GM18517 (cell line): ENCODE measurements around the gene SOX11.
"Not testable (repeated sequence)": the region's sequence is repeated elsewhere in the genome, so short reads cannot be mapped to it uniquely, and the experiment has no call there.

Experiments
- ATAC-seq: cut with Tn5 transposase; IDR thresholded peaks from one replicate; pipeline ENCODE4 v1.9.1; 2021; ENCODE audit warnings: mild to moderate bottlenecking, moderate library complexity; ENCODE audit not compliant: unreplicated experiment

Gene SOX11

DNA sequence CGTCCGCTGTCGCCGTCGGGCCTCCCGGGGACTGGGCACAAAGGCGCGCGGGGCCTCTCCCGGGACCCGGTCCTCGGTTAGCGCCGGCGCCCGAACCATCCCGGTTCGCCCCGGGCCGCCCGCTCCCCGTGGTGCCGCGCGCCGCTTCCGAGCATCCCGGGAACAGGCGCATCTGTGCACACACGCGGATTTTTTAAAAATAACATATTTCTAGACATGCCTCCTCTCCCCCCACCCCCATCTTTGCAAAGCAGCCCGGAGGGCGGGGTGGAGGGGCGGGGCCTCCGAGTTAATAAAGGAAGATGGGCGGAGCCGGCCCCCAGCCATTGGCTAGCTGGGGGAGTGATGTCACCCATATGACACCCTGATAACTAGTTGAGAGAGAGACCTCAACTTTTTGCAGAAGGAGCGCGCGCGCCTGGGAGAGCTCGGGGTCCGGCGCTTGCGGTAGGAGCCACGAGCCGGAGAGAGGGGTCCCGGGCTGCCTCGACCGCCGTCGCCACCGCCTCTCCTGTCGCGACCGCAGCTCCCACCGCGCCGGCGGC is at the start of gene SOX11:
Gene SOX11 (plus strand): TSS at position 400 of the 545 bp plus-strand sequence. CDS start 338 bp downstream, outside the sequence.
- no peak for ATAC-seq

DNA sequence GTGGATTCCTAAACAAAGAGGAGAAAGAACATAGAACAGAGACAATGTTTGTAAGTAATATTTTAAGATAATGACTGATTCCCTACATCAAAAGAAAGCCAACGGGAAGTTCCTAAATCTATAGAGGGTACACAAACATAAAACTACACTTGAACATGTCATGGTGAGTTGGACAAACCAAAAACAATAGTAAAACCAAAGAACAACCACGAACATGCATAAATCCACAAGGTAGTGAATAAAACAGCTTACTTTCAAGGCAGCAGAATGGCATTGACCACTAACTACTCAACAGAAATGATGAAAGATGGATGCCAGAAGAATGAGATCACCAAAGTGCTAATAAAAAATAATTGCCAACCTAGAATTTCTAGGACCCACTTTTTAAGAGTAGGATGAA is 39.5 kb upstream of the SOX11 start:
- not testable (repeated sequence) for ATAC-seq

DNA sequence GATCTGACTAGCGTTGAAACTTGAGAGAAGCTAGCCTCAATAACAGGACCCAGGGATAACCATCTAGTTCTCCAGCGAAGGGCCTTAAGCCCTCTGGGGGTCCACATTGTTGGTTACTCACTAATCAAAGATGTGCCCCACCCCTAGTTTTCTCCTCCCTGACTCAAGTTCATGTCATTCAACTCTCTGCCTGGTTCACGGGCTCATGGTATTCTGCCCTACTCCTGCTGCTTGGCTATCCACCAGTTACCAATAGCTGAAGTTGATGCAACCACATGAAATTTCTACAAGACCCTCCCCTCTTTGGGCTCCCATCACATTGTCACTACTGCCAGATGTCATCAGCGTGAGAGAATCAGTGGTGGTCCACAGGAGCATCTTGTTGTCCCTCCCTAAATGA is 38.4 kb upstream of the SOX11 start:
- not testable (repeated sequence) for ATAC-seq

DNA sequence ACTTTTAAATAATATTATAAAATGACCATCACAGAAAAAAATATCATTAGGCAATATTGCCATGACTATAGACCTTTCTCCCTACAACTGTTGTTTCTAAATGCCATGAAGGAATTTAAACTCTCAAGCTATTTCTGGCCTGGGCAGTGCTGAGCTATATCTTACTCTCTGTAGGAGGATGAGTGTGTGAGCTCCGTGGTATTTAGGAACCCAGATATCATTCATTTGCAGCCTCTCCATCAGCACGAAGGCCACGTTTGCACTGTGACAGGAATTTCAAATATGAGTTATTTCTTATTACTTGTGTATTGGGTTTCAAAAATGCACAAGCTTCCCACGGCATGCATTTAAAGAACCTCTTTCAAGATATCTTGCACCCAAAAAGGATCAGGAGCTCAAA is 35.0 kb upstream of the SOX11 start:
- no peak for ATAC-seq

DNA sequence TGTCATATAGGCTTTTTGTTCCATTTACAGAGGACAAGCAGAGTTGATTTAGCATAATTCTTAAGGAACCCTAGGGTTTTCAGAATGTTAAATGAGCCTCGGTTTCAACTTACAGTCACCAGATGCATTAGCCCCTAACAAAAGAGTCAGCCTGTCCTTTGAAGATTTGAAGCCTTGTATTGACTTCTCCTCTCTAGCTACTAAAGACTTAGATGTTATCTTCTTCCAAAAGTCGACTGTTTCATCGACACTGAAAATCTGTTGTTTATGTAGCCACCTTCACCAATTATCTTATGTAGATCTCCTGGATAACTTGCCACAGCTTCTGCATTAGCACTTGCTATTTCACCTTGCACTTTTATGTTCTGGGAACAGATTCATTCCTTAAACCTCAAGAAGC is 31.6 kb upstream of the SOX11 start:
- ATAC-seq = no peak

DNA sequence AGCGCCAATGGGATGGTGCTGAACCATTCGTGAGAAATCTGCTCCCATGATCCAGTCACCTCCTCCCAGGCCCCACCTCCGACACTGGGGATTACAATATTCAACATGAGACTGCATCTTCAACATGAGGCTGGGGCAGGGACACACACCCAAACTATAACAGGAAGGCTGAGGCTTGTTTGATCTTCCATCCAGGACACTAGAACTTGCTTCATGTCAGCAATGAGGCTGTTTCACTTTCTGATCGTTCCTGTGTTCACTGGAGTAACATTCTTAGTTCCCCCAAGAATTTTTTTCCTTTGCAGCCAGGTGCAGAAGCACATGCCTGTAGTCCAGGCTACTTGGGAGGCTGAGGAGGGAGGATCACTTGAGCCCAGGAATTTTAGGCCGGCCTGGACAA is 30.8 kb upstream of the SOX11 start:
- ATAC-seq = no peak

DNA sequence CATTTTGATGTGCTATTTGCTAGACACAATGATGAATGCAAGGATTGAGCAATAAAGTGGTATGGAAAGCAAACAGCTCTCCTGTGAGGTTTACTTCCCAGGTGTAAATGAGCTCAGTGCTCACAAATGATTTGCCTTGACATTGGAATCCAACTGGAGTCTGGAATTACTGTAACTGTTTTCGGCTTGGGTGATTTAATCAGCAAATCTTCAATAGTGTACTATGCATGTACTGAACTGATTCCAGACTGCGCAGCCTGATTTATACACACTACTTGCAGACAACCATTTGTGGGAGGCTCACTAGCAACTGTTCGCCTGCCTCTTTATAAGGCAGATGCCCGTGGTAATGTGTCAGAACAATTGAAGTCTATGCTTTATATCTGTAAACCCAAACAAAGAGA is 27.9 kb upstream of the SOX11 start:
- ATAC-seq = no peak

DNA sequence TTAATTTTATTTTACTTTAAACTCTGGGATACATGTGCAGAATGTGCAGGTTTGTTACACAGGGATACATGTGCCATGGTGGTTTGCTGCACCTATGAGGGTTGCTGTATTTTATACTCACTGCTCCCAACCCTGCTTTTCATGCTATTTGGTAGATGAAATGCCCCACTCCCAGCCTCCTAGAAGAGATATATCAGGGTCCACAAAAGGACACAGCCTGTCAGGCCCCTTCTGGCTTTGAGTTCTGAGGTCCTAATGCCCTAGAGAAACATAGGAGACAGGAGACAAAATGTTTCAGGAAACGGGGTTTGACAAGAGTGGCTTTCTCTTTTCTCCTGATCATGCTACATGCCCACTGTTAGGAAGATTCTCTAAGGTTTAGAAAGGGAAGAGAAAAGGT is 27.1 kb upstream of the SOX11 start:
- ATAC-seq = no peak

DNA sequence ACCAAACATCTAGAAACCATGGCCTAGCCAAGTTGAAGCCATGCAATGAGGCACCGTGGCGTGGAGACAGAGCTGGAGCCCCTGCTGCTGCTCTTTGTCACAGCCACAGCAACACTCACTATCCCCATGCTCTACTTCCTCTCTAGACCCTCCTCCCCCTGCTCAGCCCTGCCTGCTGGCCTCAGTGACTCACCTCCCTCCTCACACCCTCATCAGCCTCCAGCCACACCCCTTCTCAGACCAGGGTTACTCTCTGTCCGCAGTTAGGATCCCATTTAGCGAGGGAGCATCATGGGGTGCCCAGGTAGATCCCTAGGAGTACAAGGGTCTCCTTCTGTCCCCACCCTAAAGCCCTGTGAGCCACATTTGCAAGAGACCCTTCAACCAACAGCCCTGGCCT is 25.4 kb upstream of the SOX11 start:
- ATAC-seq = no peak

DNA sequence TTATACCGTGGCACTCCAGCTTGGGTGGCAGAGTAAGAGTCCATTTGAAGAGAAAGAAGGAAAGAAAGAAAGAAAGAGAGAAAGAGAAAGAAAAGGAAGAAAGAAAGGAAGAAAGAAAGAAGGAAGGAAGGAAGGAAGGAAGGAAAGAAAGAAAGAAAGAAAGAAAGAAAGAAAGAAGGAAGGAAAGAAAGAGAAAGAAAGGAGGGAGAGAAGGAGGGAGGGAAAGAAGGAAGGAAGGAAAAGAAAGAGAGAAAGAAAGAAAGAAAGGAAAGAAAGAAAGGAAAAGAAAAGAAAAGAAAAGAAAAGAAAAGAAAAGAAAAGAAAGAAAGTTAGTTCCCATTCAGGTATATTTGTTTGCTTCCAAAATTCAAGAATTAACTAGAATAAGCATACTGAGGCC is 24.5 kb upstream of the SOX11 start:
- ATAC-seq = not testable (repeated sequence)

DNA sequence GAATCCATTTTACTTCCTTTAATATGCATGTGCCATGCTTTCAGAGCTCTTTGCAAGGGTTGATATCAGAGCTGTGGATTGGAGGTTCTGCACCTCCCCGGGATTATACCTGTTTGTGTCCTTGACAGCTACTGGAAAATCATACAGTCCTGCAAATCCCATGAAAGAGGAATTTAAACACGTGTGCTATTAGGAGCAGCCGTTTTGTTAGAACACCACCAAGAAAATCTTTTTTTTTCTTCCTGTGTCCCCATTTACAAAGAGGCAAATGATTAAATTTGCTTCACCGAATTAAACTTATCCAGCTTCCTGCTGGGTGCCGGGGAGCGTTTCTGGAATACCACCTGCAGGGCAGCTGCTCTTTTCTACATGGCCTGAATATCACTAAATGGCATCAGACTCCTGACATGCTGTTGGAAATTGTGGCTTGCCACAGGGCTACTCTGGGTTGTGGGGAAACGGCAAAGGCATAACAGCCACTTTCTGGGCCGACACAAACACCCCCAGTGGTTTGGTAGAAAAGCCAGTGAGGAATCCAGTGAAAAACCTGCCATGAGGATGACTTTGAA is 23.4 kb upstream of the SOX11 start:
- no peak for ATAC-seq

DNA sequence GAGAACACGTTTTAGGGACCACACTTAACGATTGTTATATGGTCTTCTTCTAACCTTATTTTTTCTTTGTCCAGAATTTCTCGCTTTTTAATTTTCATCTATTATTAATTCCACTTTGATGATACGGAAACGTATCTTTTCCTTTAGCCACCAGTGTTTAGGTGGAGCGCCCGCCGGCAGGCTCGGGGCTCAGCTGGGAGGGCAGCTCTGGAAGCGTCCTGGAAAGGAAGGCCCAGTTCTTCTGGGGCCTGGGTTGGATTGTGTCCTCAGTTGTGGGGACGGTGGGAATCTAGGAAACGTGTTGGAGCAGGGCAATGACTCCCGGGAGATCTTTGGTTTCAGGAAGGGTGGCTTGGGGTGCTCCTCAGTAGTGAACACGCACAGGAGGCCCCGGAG is 19.4 kb upstream of the SOX11 start:
- no peak for ATAC-seq

DNA sequence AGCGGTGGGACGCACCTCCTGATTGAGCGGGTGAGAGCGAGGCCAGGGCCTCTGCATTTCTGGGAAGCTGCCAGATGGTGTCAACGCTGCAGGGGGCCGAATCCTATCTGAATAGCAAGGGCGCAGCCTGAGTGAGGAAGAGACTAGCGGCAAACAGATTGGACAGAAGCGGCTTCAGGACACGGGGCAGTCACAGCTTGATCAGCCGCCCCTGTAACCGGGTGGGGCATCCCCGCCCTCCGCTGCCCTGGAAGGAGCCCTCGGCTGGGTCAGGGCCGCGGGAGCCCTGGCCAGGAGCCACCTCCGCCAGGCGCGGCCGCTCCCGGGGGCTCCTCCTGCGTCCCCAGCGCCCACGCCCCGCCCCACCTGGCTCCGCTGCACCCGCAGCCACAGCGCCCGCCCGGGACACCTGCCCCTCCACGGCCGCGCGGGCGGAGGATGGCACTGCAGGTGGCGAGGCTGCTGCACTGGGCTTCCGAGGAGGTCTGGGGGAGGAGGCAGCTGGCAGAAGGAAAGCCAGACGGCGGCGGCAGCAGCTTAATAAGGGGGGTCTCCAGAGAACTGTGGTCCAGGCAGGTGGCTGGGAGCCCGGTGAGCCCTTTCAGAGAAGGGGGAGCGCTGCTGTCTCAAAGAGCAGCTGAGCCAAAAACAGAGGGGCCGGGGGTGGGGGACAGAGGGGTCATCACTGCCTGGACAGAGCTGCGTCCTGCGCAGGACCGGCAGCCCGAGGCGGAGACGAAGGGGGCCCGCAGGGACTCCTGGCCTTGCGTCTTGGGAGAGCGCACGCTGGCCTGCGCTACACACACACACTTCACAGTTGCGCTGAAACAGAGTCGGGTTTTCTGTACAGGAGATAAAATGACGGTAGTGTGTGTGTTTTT is 18.8 kb upstream of the SOX11 start:
- ATAC-seq = no peak

DNA sequence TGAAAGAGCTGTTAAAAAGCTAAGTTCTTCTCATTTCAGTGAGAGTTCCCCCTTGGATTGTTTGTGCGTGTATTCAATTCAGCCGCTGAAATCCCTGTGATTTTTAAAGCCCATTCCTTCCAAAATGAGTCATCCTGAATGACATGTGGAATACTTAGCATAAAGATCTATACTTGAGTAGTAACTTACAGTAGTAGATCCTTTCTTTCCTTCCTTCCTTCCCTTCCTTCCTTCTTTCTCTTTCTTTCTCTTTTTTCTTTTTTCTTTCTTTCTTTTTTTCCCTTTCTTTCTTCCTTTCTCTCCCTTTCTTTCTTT is 18.2 kb upstream of the SOX11 start:
- ATAC-seq = no peak

DNA sequence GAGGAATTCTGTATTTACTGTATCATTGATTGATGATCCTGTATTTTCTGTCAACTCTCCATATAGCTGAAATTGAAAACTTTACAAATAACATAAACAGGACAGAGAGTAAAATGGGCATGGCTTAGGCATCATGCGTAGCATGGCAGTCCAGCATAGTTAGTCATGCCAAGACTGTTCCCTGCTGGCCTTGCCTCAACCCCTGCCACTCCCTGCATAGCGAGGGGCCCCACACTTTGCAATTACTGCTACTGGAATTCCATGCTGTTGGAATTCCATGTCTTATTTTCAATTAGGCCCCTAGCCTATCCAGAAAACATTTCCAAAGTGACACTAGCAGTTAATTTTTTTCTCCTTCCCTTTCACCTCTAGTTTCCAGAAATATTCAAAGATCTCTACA is 15.1 kb upstream of the SOX11 start:
- no peak for ATAC-seq

DNA sequence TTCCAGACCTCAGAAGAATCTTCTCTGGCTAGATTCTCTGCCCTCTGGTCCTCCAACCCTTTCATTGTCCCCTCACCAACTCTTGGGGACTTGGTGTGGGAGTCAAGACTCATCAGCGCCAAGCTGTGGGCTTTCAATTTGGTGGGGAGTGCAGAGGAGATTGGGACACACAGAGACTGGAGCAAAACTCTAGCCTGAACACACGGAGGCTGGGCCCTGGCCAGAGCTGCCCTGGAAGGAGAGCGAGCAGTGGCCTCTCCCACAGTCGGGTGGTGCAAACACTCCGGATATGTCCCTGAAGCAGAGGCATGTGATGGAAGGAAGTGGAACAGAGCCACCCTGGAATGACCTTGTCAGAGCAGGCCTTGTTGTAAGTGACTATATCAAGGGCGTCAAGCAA is 8.7 kb upstream of the SOX11 start:
- ATAC-seq = no peak

DNA sequence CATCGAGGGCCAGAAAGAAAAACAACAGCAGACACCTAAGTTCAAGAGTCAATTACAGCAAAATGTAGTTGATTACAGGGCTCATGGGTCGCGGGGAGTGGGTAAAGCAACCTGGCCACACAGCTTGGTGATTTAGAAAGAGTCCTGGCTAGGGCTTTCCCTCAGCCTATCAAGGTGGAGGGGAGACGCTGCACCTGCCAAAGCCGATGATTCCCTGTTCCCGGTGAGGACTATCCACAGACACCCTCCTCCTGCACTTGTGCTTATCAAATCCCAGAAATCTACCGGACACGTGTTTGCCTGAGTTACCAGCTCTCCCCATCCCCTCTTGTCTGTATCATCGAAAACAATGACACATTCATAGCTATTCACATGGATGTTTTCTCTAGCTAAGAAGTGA is 7.0 kb upstream of the SOX11 start:
- ATAC-seq = no peak

DNA sequence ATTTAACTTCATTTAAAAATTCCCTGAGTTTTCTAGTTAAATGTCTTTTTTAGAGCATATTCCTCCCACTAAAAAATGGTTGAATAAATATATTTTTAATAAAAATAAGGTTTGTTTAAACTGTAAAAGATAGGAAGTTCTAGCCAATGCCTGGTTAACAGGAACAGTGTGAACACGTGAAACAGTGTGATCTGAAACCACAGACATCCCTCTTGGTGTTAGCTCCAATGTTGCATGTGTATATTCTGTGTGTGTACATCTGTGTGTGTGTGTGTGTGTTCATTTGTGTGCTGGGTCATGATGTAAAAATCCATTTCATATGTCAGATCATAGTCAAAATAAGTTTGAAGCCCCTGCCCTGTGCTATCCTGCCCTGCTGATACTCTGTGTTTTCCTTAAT is 6.1 kb upstream of the SOX11 start:
- ATAC-seq = no peak

DNA sequence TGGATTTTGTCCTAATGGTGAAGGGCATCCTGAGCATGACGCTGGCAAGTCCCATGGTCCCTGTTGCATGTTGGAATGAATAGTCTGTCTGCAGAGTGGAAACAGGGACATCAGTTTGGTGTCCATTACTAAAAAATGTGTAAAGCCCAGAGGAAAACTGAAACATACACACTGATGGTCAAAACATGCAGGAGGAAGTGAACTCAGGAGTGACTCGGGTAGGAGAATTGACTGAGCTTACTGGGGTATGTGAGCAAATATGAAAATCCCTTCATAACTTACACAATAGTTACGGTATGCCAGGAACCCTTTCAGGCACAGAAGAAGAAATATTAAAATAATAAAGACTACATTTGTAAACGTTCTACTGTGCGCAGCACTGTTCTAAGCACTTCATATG is 5.6 kb upstream of the SOX11 start:
- ATAC-seq = no peak

DNA sequence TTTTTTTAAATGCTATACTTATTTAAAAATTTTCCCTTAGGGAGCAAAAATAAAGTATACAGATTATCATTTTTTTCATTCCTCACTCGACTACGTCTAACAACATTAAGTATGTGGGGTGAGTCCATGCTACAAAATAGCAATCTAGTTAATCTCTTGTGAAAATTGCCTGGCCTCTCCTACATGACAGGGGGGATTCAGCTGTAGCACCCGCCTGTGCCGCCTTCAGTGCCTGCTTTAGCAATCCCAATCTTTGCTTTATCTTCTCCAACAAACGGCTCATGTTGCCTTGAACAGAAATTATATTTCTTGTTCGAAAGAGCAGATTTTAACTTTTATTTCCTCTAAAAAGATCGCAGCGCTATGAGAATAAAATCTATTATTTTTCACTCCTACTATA is 2.4 kb upstream of the SOX11 start:
- ATAC-seq = no peak

DNA sequence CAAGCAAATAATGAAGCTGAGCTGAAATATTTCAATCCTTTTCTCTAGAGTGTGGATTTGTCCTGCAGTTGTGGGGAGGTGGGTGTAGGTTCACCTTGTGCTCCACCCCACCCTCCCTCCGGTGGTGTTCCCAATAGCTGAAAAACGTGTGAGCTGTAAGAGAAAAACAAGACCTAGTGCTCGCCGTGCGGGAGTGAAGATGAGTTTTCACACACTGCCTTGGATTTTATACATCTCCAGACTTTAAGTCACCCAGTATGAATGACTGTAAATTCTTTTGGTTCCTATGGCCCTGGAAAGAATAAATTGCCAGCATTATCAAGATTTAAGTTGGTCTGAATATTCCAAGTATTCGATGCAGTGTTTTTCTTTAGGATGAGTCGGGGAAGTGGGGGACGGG is 1.9 kb upstream of the SOX11 start:
- ATAC-seq = no peak

DNA sequence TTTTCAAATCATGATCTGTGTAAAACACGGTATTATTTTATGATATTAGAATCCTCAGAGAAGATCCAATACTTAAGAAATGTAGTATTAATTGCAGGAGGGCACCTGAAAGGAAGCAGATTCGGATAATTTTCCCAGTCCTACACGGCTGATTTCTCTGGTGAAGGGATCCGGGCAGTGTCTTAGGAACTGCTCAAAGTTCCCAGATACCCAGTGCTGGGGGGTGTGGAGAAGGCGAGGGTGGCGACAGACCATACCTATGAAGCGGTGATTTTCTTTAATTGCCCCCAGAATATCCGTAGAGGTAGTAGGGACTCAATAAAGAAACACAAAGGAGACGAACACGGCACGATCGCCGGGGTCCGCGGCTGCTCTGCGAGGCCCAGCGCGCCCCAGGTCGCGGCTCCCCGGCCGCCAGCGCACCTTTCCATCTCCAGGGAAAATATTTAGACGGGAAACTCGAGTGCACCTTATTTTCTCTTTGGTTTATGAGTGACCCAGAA is 1.4 kb upstream of the SOX11 start:
- no peak for ATAC-seq
